GM04504 (cell line): ENCODE measurements around the gene ALCAM.

ENCODE experiments used
- DNase-seq: peaks from one replicate; pipeline ENCODE4 v3.0.0-alpha.2; 2012; ENCODE audit warnings: low read depth

ALCAM gene

GRCh38 chr3:105532251-105532650 lies 165.5 kb downstream of the ALCAM start:
- no peak for DNase-seq

GRCh38 chr3:105533960-105534359 lies 167.3 kb downstream of the ALCAM start:
- no peak for DNase-seq

GRCh38 chr3:105534491-105534890 lies 167.8 kb downstream of the ALCAM start:
- no peak for DNase-seq

- DNase-seq: no peak
Observed at GRCh38 chr3:105537371-105538080, 170.8 kb downstream of the ALCAM start.

GRCh38 chr3:105538483-105538882 lies 171.8 kb downstream of the ALCAM start:
- DNase-seq: no peak

- no peak for DNase-seq
Observed at GRCh38 chr3:105539897-105540296, 173.2 kb downstream of the ALCAM start.

- DNase-seq: no peak
Observed at GRCh38 chr3:105542282-105543019, 175.7 kb downstream of the ALCAM start.

- no peak for DNase-seq
Observed at GRCh38 chr3:105545051-105545450, 178.3 kb downstream of the ALCAM start.

GRCh38 chr3:105553851-105554250 lies 187.1 kb downstream of the ALCAM start:
- DNase-seq: no peak

- no peak for DNase-seq
Observed at GRCh38 chr3:105555206-105555605, 188.5 kb downstream of the ALCAM start.

- DNase-seq: no peak
Observed at GRCh38 chr3:105559856-105560255, 193.1 kb downstream of the ALCAM start.

- DNase-seq: no peak
Observed at GRCh38 chr3:105561876-105562275, 195.2 kb downstream of the ALCAM start.

- no peak for DNase-seq
Observed at GRCh38 chr3:105564546-105565288, 198.0 kb downstream of the ALCAM start.

- DNase-seq: no peak
Observed at GRCh38 chr3:105571005-105571404, 204.3 kb downstream of the ALCAM start.

GRCh38 chr3:105572501-105572900 lies 205.8 kb downstream of the ALCAM start:
- no peak for DNase-seq

GRCh38 chr3:105579439-105579838 lies 212.7 kb downstream of the ALCAM start:
- DNase-seq: no peak

- DNase-seq: no peak
Observed at GRCh38 chr3:105580296-105580965, 213.7 kb downstream of the ALCAM start.

GRCh38 chr3:105582015-105582414 lies 215.3 kb downstream of the ALCAM start:
- no peak for DNase-seq

- no peak for DNase-seq
Observed at GRCh38 chr3:105584003-105584790, 217.5 kb downstream of the ALCAM start.

GRCh38 chr3:105593315-105593714 lies 226.6 kb downstream of the ALCAM start:
- no peak for DNase-seq

- no peak for DNase-seq
Observed at GRCh38 chr3:105594219-105594618, 227.5 kb downstream of the ALCAM start.
